HT1080 (cell line): Measurements from ENCODE around the gene PLBD2. TPM values are rescaled to one million over a fixed set of nuclear protein-coding genes. Genes with fewer than 3 reads are reported as not detected.
"Not testable (repeated sequence)": the region's sequence is repeated elsewhere in the genome, so short reads cannot be mapped to it uniquely, and the experiment has no call there.

Experiments used
- DNase-seq: peaks from one replicate; pipeline ENCODE4 v3.0.0-alpha.2; 2015; ENCODE audit warnings: low read depth
- total RNA-seq: library from RNA; depleted of rRNA; stranded (reverse); fragments of >200 nt; shearing (Covaris generic); gene quantifications from 2 replicates; pipeline ENCODE4 v1.2.3, GENCODE V29; 2014

PLBD2 gene
- total RNA-seq, 1 experiment from 2014 or later = 11.7 TPM

- DNase-seq = no peak
Observed at GRCh38 chr12:113333877-113334785, 24.3 kb upstream of the PLBD2 start.

DNA sequence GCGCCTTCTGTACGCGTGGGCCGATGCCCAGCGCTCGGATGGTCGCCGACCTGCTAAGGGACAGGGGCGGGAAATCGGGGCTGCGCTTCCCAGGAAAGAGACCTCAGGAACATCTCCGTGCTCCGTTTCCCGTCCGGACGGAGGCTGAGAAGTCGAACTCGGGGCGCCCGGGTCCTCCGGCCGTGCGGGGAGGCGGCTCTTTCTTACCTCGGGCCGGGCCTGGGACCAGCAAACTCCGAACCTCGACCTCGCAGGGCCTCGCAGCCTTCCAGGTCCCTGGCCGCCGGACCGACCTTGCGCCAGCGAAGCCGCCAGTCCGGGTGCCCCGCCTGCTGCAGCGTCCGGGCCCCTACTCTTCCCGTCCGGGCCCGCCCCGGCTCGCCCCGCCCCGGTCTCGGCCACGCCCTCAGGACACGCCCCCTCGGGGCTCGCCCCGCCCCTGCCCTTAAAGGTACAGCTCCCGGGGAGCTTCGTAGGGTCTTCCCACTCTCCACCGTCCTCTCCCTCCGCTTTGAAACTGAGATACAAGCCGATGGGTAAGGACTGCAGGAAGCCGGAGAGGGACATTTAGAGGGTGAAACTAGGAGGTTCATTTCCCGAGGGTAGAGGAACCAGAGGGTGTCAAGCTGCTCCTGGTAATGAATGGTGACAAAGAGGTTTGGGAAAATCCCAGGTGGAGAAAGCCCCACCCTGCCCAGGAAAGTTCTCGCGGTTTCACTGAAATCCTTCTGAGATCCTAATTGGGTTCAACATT lies 23.4 kb upstream of the PLBD2 start, which contains the start of gene SLC8B1:
TSS of gene SLC8B1 (minus strand) at position 324 of the 754 bp plus-strand sequence. CDS start 2,231 bp downstream, outside the sequence.
- DNase-seq = peak; percentile 69

DNA sequence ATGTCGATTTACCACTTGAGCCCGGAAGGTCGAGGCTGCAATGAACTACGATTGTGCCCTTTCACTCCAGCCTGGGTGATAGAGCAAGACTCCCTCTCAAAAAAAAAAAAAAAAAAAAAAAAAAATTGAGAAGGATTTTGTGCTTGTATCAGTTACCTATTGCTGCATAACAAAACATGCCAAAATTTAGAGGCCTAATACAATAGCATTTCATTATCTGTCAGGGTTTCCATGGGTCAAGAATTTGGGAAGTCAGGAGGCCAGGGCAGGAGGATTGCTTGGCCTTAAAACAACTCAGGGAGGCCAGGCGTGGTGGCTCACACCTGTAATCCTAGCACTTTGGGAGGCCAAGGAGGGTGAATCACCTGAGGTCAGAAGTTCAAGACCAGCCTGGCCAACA lies 18.8 kb upstream of the PLBD2 start:
- DNase-seq = no peak

- DNase-seq = no peak
Observed at GRCh38 chr12:113340061-113340460, 18.3 kb upstream of the PLBD2 start.

DNA sequence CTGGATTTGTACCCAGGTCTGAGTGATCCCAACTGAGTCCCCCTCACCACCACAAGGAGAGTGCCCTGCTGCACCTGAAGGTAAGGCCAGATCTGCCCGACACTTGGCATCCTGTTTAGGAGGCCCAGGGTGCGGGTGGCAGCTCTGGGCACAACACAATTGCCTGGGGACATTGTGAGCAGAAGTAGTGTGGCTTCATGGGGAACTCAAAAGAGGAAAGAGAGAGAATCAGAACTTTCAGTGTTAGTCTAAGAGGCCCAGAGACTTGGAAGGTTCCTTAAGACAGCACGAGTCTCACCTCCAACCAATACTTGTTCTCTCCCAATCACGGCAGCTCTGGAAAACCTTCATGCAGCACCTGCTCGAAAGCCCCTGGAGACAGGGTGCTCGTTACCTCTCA lies 16.9 kb upstream of the PLBD2 start:
- no peak for DNase-seq

GRCh38 chr12:113345318-113345717 lies 13.1 kb upstream of the PLBD2 start:
- DNase-seq = no peak

DNA sequence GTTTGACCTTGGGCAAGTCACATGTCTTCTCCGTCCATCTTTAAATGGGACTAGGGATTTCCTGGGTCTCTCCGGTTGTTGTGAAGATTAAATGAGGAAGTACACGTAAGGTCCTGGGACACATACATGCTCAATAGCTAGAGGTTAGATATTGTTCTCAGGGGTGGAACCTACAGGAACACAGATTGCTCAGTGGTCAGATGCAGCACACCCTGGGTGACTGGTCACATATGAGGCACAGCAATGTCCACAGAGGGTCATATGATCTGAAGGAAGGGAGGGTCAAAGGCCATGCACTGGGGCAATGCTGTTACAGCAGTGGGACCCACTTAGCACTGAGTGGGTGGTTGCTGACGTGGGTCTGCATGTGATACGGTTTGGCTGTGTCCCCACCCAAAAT lies 12.0 kb upstream of the PLBD2 start:
- no peak for DNase-seq

DNA sequence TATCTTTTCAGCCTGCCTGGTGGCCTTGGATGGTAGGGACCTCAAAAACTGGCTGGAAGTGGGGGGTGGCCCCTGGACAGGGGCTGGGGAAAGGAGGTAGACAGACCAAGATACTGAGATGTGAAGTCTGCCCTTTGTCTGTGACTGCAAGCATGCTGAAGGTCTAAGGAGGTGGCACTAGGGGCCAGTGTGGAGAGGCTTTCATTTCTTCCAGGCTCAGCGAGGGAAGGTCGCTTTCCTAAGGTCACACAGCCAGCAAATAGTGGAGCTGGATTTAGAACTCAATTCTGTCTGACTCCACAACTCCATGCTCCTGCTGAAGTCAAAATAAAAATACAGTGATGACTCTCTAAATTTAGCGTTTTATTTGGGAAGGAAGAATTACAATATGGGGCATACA lies 11.3 kb upstream of the PLBD2 start:
- no peak for DNase-seq

DNA sequence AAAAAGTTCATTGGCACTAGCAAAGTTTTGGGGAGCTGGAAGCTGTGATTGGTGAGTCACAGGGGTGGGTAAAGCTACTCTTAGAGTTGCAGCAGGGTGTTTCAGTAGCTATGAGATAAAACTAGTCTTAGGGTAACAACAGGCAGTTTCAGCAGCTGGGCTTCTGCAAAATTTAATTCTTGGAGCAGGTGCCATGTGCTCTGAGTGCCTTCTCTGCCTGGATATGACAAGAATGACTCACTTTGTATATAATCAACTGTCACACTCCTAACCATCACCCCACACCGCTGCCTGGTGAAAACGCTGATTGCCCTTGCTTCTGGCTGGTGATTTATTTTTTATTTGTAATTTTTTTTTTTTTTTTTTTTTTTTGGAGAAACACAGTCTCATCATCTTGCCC lies 10.5 kb upstream of the PLBD2 start:
- DNase-seq = no peak

- no peak for DNase-seq
Observed at GRCh38 chr12:113348849-113349536, 9.4 kb upstream of the PLBD2 start.

DNA sequence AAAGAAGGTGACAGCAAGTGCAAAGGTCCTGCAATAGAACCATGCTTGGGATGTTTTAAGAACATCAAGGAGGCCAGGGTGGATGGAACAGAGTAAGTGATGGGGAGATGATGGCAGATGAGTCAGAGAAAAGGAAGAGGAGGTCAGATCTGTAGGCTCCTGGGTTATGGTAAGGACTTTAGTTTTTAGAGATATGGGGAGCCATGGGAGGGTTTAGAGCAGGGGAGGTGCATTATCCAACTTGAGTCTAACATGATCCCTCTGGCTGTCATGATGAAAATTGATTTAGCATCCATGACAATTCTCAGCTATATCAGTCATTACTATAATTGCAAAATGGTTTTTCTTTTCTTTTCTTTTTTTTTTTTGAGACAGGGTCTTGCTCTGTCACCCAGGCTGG lies 7.3 kb upstream of the PLBD2 start:
- no peak for DNase-seq

DNA sequence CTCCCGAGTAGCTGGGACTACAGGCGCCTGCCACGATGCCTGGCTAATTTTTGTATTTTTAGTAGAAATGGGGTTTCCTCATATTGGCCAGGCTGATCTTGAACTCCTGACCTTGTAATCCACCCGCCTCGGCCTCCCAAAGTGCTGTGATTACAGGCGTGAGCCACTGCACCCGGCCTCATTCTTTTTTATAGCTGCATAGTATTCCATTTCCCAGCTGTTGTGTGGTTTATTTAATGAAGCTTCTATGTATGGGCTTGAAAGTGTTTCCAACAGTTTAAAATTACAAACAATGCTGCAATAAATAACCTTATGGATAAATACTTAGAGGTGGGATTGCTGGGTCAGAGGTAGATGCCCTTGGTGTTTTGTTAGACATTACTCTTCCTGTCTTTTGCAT lies 4.2 kb upstream of the PLBD2 start:
- DNase-seq = not testable (repeated sequence)

GRCh38 chr12:113359133-113359938 lies 949 bp downstream of the PLBD2 start:
- DNase-seq = no peak

DNA sequence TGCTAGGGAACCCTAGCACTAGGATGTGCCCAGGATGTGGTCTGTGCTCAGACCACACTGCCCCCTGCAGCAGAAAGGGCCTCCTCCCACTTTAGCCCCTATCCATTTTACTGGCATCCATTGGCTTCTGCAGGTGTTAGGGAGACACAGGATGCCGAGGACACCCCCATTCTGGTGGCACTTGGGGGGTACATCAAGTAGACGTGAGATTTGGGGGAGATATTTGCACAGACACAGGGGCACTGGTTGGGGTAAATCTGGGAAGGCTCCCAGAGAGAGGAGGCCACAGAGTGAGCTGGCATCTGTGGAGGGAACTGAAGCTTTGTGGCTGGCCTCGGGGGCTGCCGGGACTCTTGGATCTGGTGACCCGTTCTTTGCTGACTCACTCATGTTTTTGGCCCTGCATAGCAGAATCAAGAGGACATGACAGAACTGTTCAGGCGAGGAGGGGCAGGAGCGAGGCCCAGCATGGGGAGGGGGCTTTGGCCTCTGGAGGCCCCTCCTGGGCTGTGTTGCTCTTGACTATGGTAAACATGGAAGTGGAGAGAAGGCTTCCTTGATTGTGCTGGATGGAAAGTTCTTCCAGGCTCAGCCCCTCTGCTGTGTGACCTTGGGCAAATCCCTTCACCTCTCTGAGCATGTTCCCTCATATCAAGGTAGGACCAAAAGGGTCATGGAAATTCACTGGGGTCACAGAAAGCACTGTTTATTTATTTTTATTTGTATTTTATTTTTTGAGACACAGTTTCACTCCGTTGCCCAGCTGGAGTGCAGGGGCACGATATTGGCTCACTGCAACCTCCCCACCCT lies 1.8 kb downstream of the PLBD2 start:
- peak; percentile 44 for DNase-seq

DNA sequence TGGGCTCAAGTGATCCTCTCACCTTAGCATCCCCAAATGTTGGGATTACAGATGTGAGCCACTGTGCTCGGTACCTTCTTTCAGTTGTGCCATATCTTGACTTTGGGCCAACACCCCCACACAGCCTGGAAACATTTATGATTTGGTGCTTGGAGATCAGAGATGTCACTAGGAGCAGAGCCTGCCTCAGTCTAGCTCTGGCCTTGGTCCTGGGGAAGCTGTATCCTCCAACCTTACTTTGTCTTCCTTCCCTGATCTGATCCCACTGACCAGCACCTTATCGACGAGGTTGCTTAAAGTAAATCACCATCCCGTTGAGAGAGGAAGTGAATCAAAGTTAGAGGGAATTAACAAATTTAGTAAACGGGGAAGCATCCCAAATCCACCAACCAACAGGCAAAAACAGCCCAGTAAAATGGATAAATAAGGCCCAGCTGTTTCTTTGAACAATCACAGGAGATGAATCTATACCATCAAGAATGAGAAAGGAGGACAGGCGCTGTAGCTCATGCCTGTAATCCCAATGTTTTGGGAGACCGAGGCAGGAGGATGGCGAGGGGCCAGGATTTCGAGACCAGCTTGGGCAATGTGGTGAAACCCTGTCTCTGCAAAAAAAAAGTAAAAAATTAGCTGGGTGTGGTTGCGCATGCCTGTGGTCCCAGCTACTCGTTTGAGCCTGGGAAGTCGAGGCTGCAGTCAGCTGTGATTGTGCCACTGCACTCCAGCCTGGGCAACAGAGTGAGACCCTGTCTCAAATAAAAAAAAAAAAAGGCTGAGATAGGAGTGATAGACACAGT lies 3.4 kb downstream of the PLBD2 start:
- no peak for DNase-seq

DNA sequence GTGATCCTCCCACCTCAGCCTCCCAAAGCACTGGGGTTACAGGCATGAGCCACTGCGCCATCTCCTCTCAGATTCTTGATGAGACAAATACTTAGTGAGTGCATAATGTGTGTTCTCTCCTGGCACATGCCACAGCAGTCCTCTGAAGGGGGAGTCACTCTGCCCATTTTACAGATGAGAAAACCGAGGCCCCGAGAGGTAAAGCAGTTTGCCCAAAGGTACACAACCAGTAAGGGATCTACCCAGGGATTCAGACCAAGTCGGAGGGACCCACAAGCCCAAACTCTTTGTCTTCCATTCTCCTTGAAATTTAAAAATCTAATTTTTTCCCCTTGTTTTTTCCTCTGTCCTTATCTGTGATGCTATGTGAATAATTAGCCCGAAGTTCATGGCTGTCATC lies 6.3 kb downstream of the PLBD2 start:
- no peak for DNase-seq

GRCh38 chr12:113365639-113366395 lies 7.4 kb downstream of the PLBD2 start:
- no peak for DNase-seq

DNA sequence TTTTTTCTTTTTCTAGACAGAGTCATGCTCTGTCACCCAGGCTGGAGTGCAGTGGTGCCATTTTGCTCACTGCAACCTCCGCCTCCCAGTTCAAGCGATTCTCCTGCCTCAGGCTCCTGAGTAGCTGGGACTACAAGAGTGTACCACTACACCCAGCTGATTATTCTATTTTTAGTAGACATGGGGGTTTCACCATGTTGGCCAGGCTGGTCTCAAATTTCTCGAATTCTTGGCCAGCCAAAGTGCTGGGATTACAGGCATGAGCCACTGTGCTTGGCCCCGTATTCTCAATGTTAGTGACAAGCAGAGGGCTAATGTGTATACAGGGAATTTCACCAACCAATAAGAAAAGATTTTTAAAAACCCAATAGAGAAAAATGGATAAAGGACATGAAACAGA lies 8.4 kb downstream of the PLBD2 start:
- no peak for DNase-seq

GRCh38 chr12:113368331-113368730 lies 9.9 kb downstream of the PLBD2 start:
- no peak for DNase-seq
